K562 (cell line): ENCODE measurements around the gene CENPO. TPM values are rescaled to one million over a fixed set of nuclear protein-coding genes. Genes with fewer than 3 reads are reported as not detected.

Experiments
- ATF6 ChIP-seq: sonication (generic); formaldehyde crosslinking; IDR thresholded peaks from 2 replicates; pipeline ENCODE4 v1.4.0; 2020; ENCODE audit warnings: mild to moderate bottlenecking, missing genetic modification reagents
- CBFA2T2 ChIP-seq: fragments of 450-650 bp; conservative IDR thresholded peaks from 2 replicates; pipeline ENCODE4 v1.6.1; 2017; ENCODE audit warnings: mild to moderate bottlenecking
- CTBP1 ChIP-seq: fragments of 450-650 bp; IDR thresholded peaks from 2 replicates; pipeline ENCODE4 v1.6.1; 2016; ENCODE audit warnings: borderline replicate concordance
- DACH1 ChIP-seq: fragments of 450-650 bp; IDR thresholded peaks from 2 replicates; pipeline ENCODE4 v1.6.1; 2018; ENCODE audit not compliant: partially characterized antibody
- EP300 ChIP-seq: IDR thresholded peaks from 2 replicates; pipeline ENCODE4 v1.6.1; 2012; ENCODE audit warnings: low read length, improper control_type of control experiment
- IRF1 ChIP-seq: sonication (generic); formaldehyde crosslinking; IDR thresholded peaks from 2 replicates; pipeline ENCODE4 v1.8.0; 2022; ENCODE audit warnings: missing genetic modification reagents, mild to moderate bottlenecking, borderline replicate concordance
- MEIS2 ChIP-seq: fragments of 450-650 bp; IDR thresholded peaks from 2 replicates; pipeline ENCODE4 v1.6.1; 2014; ENCODE audit warnings: mild to moderate bottlenecking; ENCODE audit not compliant: partially characterized antibody
- NFXL1 ChIP-seq: fragments of 450-650 bp; formaldehyde crosslinking; IDR thresholded peaks from 2 replicates; pipeline ENCODE4 v1.4.0; 2021; ENCODE audit warnings: mild to moderate bottlenecking
- PTBP1 ChIP-seq: fragments of 200-400 bp; formaldehyde crosslinking; IDR thresholded peaks from 2 replicates; pipeline ENCODE4 v1.6.1; 2017; ENCODE audit warnings: low read depth, low read length
- RBM34 ChIP-seq: fragments of 200-400 bp; formaldehyde crosslinking; IDR thresholded peaks from 2 replicates; pipeline ENCODE4 v1.6.1; 2018; ENCODE audit warnings: low read length, borderline replicate concordance; ENCODE audit not compliant: insufficient read depth
- SMAD4 ChIP-seq: fragments of 250-450 bp; sonication (Bioruptor Pico); conservative IDR thresholded peaks from 2 replicates; pipeline ENCODE4 v1.8.0; 2021; ENCODE audit warnings: inconsistent platforms, mild to moderate bottlenecking, moderate library complexity
- TCF7L2 ChIP-seq: fragments of 150-350 bp; IDR thresholded peaks from 2 replicates; pipeline ENCODE4 v1.6.1; 2016; ENCODE audit warnings: low read depth, mild to moderate bottlenecking, low read length, moderate library complexity
- TOE1 ChIP-seq, 2 experiments: fragments of 450-650 bp in 1 of 2; sonication (generic) in 1 of 2; formaldehyde crosslinking in 1 of 2; IDR thresholded peaks; 2 replicates each; pipeline versions ENCODE4 v1.7.1 to v1.8.0; 2016 to 2022; ENCODE audit warnings: borderline replicate concordance in 2 of 2, mild to moderate bottlenecking in 2 of 2, antibody characterized with exemption in 1 of 2, inconsistent platforms in 1 of 2, low read depth in 1 of 2, missing genetic modification reagents in 1 of 2, moderate library complexity in 1 of 2
- TRIM25 ChIP-seq: fragments of 450-650 bp; IDR thresholded peaks from 2 replicates; pipeline ENCODE4 v1.7.0; 2016; ENCODE audit warnings: borderline replicate concordance
- ZFP36 ChIP-seq: fragments of 150-350 bp; IDR thresholded peaks from 2 replicates; pipeline ENCODE4 v1.6.1; 2018; ENCODE audit warnings: low read length, low read depth; ENCODE audit not compliant: partially characterized antibody
- ZNF165 ChIP-seq: fragments of 250-450 bp; sonication (Bioruptor Pico); IDR thresholded peaks from 2 replicates; pipeline ENCODE4 v1.4.0; 2020; ENCODE audit warnings: borderline replicate concordance
- ZNF197 ChIP-seq: fragments of 200-800 bp; sonication (Bioruptor generic); IDR thresholded peaks from 2 replicates; pipeline ENCODE4 v1.6.1; 2016; ENCODE audit warnings: low read depth, missing genetic modification characterization, missing compliant biosample characterization
- ZNF280A ChIP-seq: fragments of 450-650 bp; IDR thresholded peaks from 2 replicates; pipeline ENCODE4 v1.6.1; 2018; ENCODE audit warnings: mild to moderate bottlenecking, low read depth; ENCODE audit not compliant: partially characterized antibody
- ZNF644 ChIP-seq: fragments of 200-800 bp; sonication (Bioruptor generic); IDR thresholded peaks from 2 replicates; pipeline ENCODE4 v1.6.1; 2016; ENCODE audit warnings: low read depth, missing genetic modification characterization, missing compliant biosample characterization
- ZNF668 ChIP-seq: fragments of 250-450 bp; sonication (Bioruptor Pico); IDR thresholded peaks from 2 replicates; pipeline ENCODE4 v1.8.0; 2022; ENCODE audit warnings: mild to moderate bottlenecking, inconsistent platforms
- polyA plus RNA-seq, 8 experiments: library from polyadenylated mRNA; depleted of rRNA in 4 of 8; stranded (reverse) in 5 of 8; unstranded in 3 of 8; fragments of >200 nt; fragmentation: Nextera tagmentation in 2 of 8; fragmentation: Illumina TruSeq in 1 of 8; extraction: Ambion mirVana in 2 of 8; extraction: Trizol in 1 of 8; gene quantifications; 2 replicates each; pipeline versions ENCODE4 v1.2.1 to v1.2.3, GENCODE V29; 2011 to 2014; ENCODE audit warnings: inconsistent platforms in 1 of 8, missing spikeins in 1 of 8
- total RNA-seq, 7 experiments: library from RNA; depleted of rRNA in 6 of 7; stranded (reverse); fragments of >200 nt in 6 of 7; fragmentation: Illumina TruSeq in 2 of 7; extraction: Trizol in 2 of 7; gene quantifications; 2 replicates each; pipeline versions ENCODE4 v1.2.1 to v1.2.3, GENCODE V29; 2011 to 2021; ENCODE audit warnings: low replicate concordance in 1 of 7

The CENPO gene
- total and polyA plus RNA-seq, 9 of the 15 experiments (the other 6 are each of a cell fraction or from before 2014, with no cell fraction given), result 30.6 to 59.4 (median 38.9) TPM

- peak; percentile 87 for TF ChIP-seq MEIS2
- TF ChIP-seq CBFA2T2, result no peak
- TF ChIP-seq TOE1 (IDR thresholded peaks at IDR 0.05; ENCODE audit: borderline replicate concordance), result 0 out of 2 replicates have a peak, but pooled peaks have one; percentile 40
- TF ChIP-seq TOE1 (CRISPR knock-in tag; IDR thresholded peaks at IDR 0.05; ENCODE audit: borderline replicate concordance, low read depth), result 0 out of 2 replicates have a peak, but pooled peaks have one; percentile 14
- peak; percentile 48 for TF ChIP-seq EP300
- TF ChIP-seq ZNF280A, result no peak
- no peak for TF ChIP-seq ZNF165
- no peak for TF ChIP-seq IRF1
- no peak; the same call in 1 of the 2 replicates for TF ChIP-seq ZNF644
- TF ChIP-seq NFXL1 (CRISPR knock-in tag), result no peak
- peak; percentile 74; the same call in 1 of the 2 replicates for TF ChIP-seq CTBP1
- TF ChIP-seq TCF7L2, result peak; percentile 92
- TF ChIP-seq SMAD4 (CRISPR knock-in tag), result peak; percentile 48
- TF ChIP-seq RBM34, result no peak
- no peak for TF ChIP-seq TRIM25
- peak; percentile 71 for TF ChIP-seq ATF6
- no peak for TF ChIP-seq ZFP36
- no peak for TF ChIP-seq DACH1
- 0 out of 2 replicates have a peak, but pooled peaks have one; percentile 33 for TF ChIP-seq ZNF668 (CRISPR knock-in tag)
- TF ChIP-seq PTBP1, result no peak
- TF ChIP-seq ZNF197, result peak; percentile 84
Observed at GRCh38 chr2:24792874-24793760, at the start of gene CENPO, which contains the start of gene PTRHD1 (continued).
